Keratinocyte (primary cell): ENCODE data around the gene IGFN1. TPM values are rescaled to one million over a fixed set of nuclear protein-coding genes. Genes with fewer than 3 reads are reported as not detected.

Source experiments
- DNase-seq: peaks from one replicate; pipeline ENCODE4 v3.0.0-alpha.2; 2011; ENCODE audit warnings: low read depth, missing footprints, low spot score
- FAIRE-seq: peaks from 2 replicates; lab custom pipeline; 2011; peaks lifted over from hg19 to GRCh38; lab: Jason Lieb, UNC
- H2AFZ ChIP-seq: 2 replicates; pipeline ENCODE4 v1.6.0; 2012; ENCODE audit warnings: low read length, control low read depth, inconsistent platforms; ENCODE audit not compliant: control insufficient read depth
- H3K27ac ChIP-seq: 2 replicates; pipeline ENCODE4 v1.5.1; 2011; ENCODE audit warnings: low read length; ENCODE audit not compliant: control insufficient read depth, insufficient read depth
- H3K27me3 ChIP-seq: 3 replicates; pipeline ENCODE4 v1.6.0; 2011; ENCODE audit warnings: low read length; ENCODE audit not compliant: control insufficient read depth, insufficient read depth; ENCODE audit errors: extremely low read depth
- H3K36me3 ChIP-seq, 2 experiments: 2 replicates in 1 of 2; 3 replicates in 1 of 2; pipeline ENCODE4 v1.5.1; 2011; ENCODE audit warnings: low read length in 2 of 2, mild to moderate bottlenecking in 1 of 2; ENCODE audit not compliant: control insufficient read depth in 2 of 2, insufficient read depth in 2 of 2; ENCODE audit errors: extremely low read depth in 1 of 2
- H3K4me1 ChIP-seq: 3 replicates; pipeline ENCODE4 v1.5.1; 2011; ENCODE audit warnings: low read length; ENCODE audit not compliant: control insufficient read depth, insufficient read depth; ENCODE audit errors: extremely low read depth
- H3K4me2 ChIP-seq: 3 replicates; pipeline ENCODE4 v1.6.0; 2011; ENCODE audit warnings: low read depth, low read length; ENCODE audit not compliant: control insufficient read depth, insufficient read depth; ENCODE audit errors: extremely low read depth
- H3K4me3 ChIP-seq, 3 experiments: fragments of 200-600 bp in 1 of 3; sonication (generic) in 1 of 3; 2 replicates in 2 of 3; 3 replicates in 1 of 3; pipeline ENCODE4 v1.5.1; 2011 to 2016; ENCODE audit warnings: low read length in 3 of 3, mild to moderate bottlenecking in 3 of 3, control low read depth in 2 of 3, inconsistent platforms in 1 of 3, low read depth in 1 of 3, mixed read lengths in 1 of 3, mixed run types in 1 of 3, moderate library complexity in 1 of 3; ENCODE audit not compliant: control insufficient read depth in 2 of 3, insufficient read depth in 2 of 3; ENCODE audit errors: extremely low read depth in 1 of 3
- H3K79me2 ChIP-seq: 2 replicates; pipeline ENCODE4 v1.6.0; 2012; ENCODE audit warnings: low read length; ENCODE audit not compliant: control insufficient read depth, insufficient read depth
- H3K9ac ChIP-seq: 3 replicates; pipeline ENCODE4 v1.6.0; 2011; ENCODE audit warnings: low read length; ENCODE audit not compliant: control insufficient read depth, insufficient read depth; ENCODE audit errors: extremely low read depth
- H3K9me1 ChIP-seq: 3 replicates; pipeline ENCODE4 v1.6.0; 2011; ENCODE audit warnings: low read length; ENCODE audit not compliant: control insufficient read depth, insufficient read depth; ENCODE audit errors: extremely low read depth
- H3K9me3 ChIP-seq: 2 replicates; pipeline ENCODE4 v1.5.1; 2012; ENCODE audit warnings: low read depth, low read length; ENCODE audit not compliant: control insufficient read depth
- H4K20me1 ChIP-seq: 3 replicates; pipeline ENCODE4 v1.6.0; 2011; ENCODE audit warnings: low read length; ENCODE audit not compliant: control insufficient read depth, insufficient read depth; ENCODE audit errors: extremely low read depth
- EZH2 ChIP-seq: IDR thresholded peaks from one replicate; pipeline ENCODE4 v1.6.1; 2012; ENCODE audit warnings: inconsistent platforms, mild to moderate bottlenecking, low read length, moderate library complexity
- dilution Hi-C: fragments of 300-500 bp; cut with MboI; formaldehyde crosslinking; loops from one replicate; pipeline ENCODE4 v1.7.0; 2020; ENCODE audit warnings: low sequenced_read_pairs; ENCODE audit not compliant: extremely low pct_ligation_motif_present
- polyA plus RNA-seq, 5 experiments: library from polyadenylated mRNA; depleted of rRNA in 3 of 5; stranded (reverse) in 3 of 5; stranded (forward) in 1 of 5; unstranded in 1 of 5; fragments of >200 nt; gene quantifications; 1 replicate in 1 of 5; 2 replicates in 3 of 5; 3 replicates in 1 of 5; pipeline versions ENCODE4 v1.2.1 to v1.2.3, GENCODE V29; 2011 to 2012; ENCODE audit warnings: missing spikeins in 2 of 5, low read depth in 1 of 5, low replicate concordance in 1 of 5
- TF ChIP-seq, protein P1 (sequence below), 3 experiments: IDR thresholded peaks in 1 of 3; conservative IDR thresholded peaks in 1 of 3; optimal IDR thresholded peaks in 1 of 3; 2 replicates in 2 of 3; 3 replicates in 1 of 3; pipeline versions ENCODE3 to v1.5.1; 2011; ENCODE audit warnings: low read length in 3 of 3, mild to moderate bottlenecking in 3 of 3, moderate library complexity in 2 of 3, control low read depth in 1 of 3, inconsistent platforms in 1 of 3; ENCODE audit not compliant: insufficient read depth in 2 of 3; ENCODE audit errors: extremely low read depth in 1 of 3

Gene IGFN1
- polyA plus RNA-seq, 1 donor (not counting 4 experiments of a cell fraction or from before 2014, with no cell fraction given), result not detected

- DNase-seq (no peak), FAIRE-seq (no peak)
- Histone ChIP-seq H3K9ac (no peak overlapping the region), H3K36me3 (no peaks in the 10 kb centered on the region), H3K9me1 (no peaks in the 10 kb centered on the region), H3K79me2 (no peaks in the 10 kb centered on the region), H3K27me3 (peaks cover 36% of the 10 kb centered on the region), H4K20me1 (no peaks in the 10 kb centered on the region), H3K4me1 (no peaks in the 10 kb centered on the region), H3K4me2 (no peak overlapping the region), H3K9me3 (no peaks in the 10 kb centered on the region), H3K27ac (no peak overlapping the region), H2AFZ (no peak overlapping the region), H3K4me3 (no peak overlapping the region)
- TF ChIP-seq, protein P1, sequence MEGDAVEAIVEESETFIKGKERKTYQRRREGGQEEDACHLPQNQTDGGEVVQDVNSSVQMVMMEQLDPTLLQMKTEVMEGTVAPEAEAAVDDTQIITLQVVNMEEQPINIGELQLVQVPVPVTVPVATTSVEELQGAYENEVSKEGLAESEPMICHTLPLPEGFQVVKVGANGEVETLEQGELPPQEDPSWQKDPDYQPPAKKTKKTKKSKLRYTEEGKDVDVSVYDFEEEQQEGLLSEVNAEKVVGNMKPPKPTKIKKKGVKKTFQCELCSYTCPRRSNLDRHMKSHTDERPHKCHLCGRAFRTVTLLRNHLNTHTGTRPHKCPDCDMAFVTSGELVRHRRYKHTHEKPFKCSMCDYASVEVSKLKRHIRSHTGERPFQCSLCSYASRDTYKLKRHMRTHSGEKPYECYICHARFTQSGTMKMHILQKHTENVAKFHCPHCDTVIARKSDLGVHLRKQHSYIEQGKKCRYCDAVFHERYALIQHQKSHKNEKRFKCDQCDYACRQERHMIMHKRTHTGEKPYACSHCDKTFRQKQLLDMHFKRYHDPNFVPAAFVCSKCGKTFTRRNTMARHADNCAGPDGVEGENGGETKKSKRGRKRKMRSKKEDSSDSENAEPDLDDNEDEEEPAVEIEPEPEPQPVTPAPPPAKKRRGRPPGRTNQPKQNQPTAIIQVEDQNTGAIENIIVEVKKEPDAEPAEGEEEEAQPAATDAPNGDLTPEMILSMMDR (optimal IDR thresholded peaks at IDR 0.05 in 1 of 3, IDR thresholded peaks at IDR 0.05 in 1 of 3, conservative IDR thresholded peaks at IDR 0.05 in 1 of 3; ENCODE audit: extremely low read depth in 1 of 3, insufficient read depth in 2 of 3, low read length in 3 of 3), result no peak
- TF ChIP-seq EZH2, result no peak
- dilution Hi-C loops, result no loop called here
These were observed 15.6 kb downstream of the IGFN1 start for GRCh38 chr1:201206176-201206575.

- dilution Hi-C loops, result no loop called here
- Histone ChIP-seq H3K9ac (no peak overlapping the region), H3K27ac (no peak overlapping the region), H3K9me1 (no peaks in the 10 kb centered on the region), H3K36me3 (no peaks in the 10 kb centered on the region), H2AFZ (no peak overlapping the region), H3K9me3 (no peaks in the 10 kb centered on the region), H3K4me1 (no peaks in the 10 kb centered on the region), H4K20me1 (no peaks in the 10 kb centered on the region), H3K4me3 (no peak overlapping the region), H3K4me2 (no peak overlapping the region), H3K79me2 (no peaks in the 10 kb centered on the region), H3K27me3 (peaks cover 42% of the 10 kb centered on the region)
- TF ChIP-seq EZH2, result no peak
- TF ChIP-seq, protein P1 (optimal IDR thresholded peaks at IDR 0.05 in 1 of 3, IDR thresholded peaks at IDR 0.05 in 1 of 3, conservative IDR thresholded peaks at IDR 0.05 in 1 of 3; ENCODE audit: extremely low read depth in 1 of 3, insufficient read depth in 2 of 3, low read length in 3 of 3), result no peak
- no peak for FAIRE-seq
- DNase-seq, result no peak
These were observed 16.4 kb downstream of the IGFN1 start for GRCh38 chr1:201207046-201207445.
